ENCODE results near the gene USP22.

GRCh38 chr17:21024024-21024423 is 18.8 kb downstream of the USP22 start:
- no peak for TF ChIP-seq POLR2A (IDR thresholded peaks at IDR 0.05)
- TF ChIP-seq, protein P1, sequence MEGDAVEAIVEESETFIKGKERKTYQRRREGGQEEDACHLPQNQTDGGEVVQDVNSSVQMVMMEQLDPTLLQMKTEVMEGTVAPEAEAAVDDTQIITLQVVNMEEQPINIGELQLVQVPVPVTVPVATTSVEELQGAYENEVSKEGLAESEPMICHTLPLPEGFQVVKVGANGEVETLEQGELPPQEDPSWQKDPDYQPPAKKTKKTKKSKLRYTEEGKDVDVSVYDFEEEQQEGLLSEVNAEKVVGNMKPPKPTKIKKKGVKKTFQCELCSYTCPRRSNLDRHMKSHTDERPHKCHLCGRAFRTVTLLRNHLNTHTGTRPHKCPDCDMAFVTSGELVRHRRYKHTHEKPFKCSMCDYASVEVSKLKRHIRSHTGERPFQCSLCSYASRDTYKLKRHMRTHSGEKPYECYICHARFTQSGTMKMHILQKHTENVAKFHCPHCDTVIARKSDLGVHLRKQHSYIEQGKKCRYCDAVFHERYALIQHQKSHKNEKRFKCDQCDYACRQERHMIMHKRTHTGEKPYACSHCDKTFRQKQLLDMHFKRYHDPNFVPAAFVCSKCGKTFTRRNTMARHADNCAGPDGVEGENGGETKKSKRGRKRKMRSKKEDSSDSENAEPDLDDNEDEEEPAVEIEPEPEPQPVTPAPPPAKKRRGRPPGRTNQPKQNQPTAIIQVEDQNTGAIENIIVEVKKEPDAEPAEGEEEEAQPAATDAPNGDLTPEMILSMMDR (IDR thresholded peaks at IDR 0.05), result no peak
